Stimulated activated CD8-positive, alpha-beta memory T cell treated with anti-CD3 and anti-CD28 coated beads, Interleukin-15, amount 100 ng/mL, for 4 hours (primary cell): ENCODE results near the gene OR1F1.

ENCODE experiments used
- DNase-seq, 2 donors: peaks; one replicate each; pipeline ENCODE4 v3.0.0-alpha.2; 2020; ENCODE audit warnings: low read depth in 2 of 2

The OR1F1 gene

DNA sequence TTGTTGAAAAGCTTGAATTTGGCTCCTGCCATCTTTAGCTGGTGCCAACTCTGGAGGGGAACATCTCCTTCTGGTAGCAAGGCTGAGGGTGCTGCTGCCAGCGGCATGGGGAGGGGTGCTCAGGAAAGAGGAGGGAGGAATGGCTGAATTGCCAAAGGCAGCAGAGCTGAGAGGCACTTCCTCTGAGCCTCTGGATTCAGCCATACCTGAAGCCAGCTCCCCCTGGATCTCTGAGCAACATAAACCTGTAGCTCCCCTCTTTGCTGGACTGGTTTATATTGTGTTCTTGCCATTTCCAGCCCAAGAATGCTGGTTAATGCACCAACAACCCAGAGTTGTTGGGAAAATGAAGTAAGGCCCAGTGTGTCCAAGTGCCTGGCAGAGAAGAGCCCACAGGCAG, 61.0 kb downstream of the OR1F1 start:
- DNase-seq: no peak

DNA sequence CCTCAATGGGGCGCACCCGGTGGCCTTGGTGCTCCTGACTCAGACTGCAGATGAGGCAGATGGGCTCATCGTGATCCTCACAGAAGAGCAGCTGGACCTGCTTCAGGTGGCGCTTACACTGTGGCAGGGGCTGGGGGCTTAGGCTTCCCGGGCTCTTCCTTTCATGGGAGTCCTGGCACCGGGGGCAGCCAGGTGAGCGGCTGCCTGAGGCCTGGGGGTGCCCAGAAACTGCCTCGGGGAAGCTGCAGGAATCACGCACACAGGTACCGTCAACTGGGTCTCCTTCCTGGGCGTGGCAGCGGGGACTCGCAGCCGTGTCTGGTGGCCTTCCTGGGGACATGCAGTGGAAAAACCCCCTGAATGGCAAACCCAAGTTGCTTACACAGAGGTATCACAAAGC, 61.4 kb downstream of the OR1F1 start:
- no peak for DNase-seq

DNA sequence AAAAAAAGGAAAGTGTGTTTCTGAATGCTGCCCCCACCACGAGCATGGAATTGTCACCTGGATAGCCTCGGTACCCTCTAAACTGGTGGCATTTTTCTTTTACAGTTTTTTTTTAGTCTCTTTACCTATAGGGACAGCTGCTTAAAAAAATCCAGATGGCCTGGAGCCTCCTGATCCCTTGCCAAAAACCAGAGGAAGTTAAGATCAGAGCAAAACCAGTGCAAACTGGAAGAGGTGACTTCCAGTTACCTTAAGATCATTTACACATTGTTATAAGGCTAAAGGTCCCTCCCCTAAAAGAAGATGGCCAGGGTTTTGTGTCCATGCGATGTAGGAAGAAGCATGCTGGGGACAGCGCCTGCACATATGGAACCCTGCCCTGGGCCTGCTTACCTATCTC, 65.0 kb downstream of the OR1F1 start:
- no peak for DNase-seq

DNA sequence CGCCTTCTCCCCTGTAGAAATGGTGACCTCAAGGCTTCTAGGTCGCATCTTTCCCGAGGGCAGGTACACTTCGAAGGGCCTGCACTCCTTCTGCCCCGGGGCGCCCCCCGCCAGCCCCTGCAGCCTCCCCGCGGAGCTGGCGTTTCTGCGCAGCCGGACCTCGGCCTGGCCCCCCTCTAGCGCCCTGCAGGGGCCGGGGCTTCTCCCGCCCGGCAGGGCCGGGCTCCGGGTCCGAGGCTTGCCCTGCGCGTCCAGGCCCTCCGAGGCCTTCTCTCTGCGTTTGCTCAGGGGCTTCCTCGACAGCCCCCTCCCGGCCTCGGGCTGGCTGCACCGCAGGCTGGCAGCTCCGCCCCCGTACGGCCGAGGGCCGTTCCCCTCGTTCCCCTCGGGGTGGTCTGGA, 66.3 kb downstream of the OR1F1 start:
- no peak for DNase-seq
